Inferior parietal cortex (tissue), 1 donor: ENCODE results near the gene ITPR3.

Experiments
- DNase-seq: peaks from one replicate; pipeline ENCODE4 v3.0.0-alpha.2; 2016; ENCODE audit errors: extremely low spot score

The ITPR3 gene

GRCh38 chr6:33686981-33687975 lies 66.2 kb downstream of the ITPR3 start:
- DNase-seq = no peak

DNA sequence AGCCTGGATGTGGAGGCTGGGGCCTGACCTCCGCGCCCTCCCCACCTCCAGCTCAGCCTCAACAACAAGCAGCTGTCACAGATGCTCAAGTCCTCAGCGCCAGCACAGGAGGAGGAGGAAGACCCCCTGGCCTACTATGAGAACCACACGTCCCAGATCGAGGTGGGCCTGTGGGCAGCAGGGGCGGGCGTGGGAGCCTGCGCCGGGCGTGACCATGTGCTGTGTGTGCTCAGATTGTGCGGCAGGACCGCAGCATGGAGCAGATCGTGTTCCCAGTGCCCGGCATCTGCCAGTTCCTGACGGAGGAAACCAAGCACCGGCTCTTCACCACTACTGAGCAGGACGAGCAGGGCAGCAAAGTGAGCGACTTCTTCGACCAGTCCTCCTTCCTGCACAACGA lies 66.9 kb downstream of the ITPR3 start:
- DNase-seq = no peak

DNA sequence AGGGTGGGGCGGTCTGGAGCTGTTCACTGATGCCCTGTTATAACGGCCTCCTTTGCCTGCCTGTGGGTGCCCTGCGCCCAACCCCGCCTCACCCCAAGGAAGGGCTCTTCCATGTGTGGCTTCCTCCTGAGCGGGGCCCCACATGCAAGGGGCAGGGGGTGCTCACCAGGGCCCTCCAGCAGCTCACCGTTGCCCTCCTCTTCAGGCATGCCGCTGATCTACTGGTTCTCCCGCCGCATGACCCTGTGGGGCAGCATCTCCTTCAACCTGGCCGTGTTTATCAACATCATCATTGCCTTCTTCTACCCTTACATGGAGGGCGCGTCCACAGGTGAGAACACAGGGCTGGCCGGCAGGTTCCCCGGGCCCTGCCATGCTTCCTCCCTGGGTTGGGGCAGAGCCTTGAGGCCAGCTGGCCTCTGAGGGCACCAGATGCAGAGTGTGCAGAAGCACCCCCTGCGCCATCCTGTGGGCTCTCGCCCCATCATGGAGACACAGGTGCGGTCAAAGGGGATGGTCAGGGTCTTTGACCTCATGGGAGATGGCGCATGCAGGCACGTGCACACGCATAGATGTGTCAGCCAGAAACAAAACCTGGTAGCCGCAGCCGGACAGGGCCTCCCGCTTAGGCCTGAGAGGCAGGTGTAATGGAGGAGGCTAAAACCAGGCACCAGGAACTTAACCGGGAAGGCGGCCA lies 67.5 kb downstream of the ITPR3 start:
- DNase-seq = no peak

DNA sequence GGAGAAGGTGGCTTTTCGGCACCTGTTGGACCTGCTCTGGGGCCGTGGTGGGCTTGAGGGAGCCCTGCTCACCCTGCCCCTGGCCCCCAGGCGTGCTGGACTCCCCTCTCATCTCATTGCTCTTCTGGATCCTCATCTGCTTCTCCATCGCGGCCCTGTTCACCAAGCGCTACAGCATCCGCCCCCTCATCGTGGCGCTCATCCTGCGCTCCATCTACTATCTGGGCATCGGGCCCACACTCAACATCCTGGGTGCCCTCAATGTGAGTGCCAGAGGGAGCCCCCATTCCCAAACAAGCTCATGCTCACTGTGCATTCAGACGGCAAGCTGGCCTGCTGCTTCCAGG lies 68.0 kb downstream of the ITPR3 start:
- no peak for DNase-seq

- no peak for DNase-seq
Measured at GRCh38 chr6:33689879-33690278, 68.8 kb downstream of the ITPR3 start.

DNA sequence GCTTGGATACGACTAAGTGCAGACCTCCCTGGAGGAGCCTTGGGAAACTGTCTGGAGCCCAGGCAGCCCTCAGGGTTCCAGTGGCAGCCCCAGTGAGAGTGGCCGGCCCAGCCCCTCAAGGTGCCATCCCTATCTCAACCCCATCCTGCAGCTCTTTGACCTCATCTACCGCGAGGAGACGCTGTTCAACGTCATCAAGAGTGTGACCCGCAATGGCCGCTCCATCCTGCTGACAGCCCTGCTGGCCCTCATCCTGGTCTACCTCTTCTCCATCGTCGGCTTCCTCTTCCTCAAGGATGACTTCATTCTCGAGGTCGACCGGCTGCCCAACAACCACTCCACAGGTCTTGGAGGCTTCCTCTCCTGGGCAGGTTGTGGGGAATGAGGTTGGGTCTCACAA lies 69.6 kb downstream of the ITPR3 start:
- DNase-seq = no peak

- no peak for DNase-seq
Measured at GRCh38 chr6:33691456-33692077, 70.4 kb downstream of the ITPR3 start.

DNA sequence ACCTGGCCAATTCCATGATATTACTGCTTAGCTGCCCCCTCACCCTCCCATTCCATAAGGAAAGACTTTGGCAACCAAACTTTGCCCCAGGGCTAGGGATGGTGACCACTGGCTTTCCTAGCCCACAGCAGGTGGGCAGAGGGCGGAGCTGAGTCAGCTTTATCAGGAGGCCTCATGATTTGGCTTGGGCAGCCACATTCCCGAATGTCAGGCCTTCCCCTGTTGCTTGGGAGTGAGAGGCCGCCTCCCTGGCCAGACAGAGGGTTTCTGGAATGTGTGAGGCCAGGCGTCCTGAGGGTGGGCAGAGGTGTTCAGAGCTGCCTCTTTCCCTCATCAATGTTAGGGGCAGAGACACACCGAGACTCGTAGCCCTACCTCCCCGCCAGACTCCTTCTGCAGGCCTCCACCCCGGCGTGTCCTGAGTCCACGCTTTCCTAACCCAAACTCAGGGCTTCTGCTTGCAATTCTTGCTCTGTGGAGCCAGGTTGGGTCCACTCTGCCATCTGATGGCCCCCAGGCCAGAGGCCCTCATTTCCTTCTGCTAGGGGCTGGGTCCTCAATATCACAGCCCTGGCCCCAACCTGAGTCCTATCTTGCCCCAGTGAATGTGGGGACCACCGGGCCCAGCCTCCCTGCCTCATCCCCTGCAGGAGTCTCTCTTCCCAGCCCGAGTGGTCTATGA lies 71.1 kb downstream of the ITPR3 start:
- DNase-seq = no peak

GRCh38 chr6:33692760-33693158 lies 71.6 kb downstream of the ITPR3 start:
- DNase-seq = no peak

DNA sequence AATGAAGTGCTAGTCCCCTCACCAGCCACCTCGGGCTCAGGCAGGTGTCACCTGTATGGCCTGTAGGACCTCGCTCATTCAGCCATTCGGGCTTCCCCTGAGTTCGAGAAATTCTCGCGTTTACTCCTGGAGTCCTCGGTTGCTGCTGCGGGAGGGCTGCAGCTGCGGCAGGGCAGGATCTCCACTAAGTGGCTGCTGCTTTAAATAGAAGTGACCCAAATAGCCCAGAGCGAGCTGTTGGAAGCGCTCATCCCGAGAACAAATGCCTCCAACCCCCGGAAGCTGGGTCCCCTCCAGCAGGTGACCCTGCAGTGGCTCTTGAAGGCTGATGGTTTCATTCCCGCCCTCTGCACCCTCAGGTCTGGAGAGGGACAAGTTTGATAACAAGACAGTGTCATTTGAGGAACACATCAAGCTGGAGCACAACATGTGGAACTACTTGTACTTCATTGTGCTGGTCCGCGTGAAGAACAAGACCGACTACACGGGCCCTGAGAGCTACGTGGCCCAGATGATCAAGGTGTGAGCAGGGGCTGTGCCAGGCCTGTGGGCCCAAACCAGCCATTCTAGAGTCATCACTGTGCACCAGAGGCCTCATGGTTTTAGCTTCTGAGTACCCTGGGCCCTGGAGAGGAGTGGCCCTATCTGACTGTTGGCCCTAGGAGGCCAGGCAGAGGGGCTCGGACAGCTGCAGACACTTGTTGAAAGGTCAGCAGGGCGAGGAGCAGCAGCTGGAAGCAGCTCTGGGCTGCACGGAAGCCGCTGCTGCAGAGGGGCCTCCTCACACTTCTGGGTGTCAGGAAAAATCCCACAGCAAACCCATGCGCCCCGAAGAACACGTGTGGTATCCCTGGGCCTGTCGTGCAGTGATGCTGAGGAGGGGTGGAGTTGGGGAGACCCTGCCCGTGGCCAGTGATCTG lies 72.3 kb downstream of the ITPR3 start:
- DNase-seq = no peak

GRCh38 chr6:33694401-33694931 lies 73.3 kb downstream of the ITPR3 start:
- DNase-seq = no peak

GRCh38 chr6:33694977-33695376 lies 73.9 kb downstream of the ITPR3 start:
- DNase-seq = no peak

GRCh38 chr6:33695451-33695887 lies 74.3 kb downstream of the ITPR3 start:
- DNase-seq = no peak

DNA sequence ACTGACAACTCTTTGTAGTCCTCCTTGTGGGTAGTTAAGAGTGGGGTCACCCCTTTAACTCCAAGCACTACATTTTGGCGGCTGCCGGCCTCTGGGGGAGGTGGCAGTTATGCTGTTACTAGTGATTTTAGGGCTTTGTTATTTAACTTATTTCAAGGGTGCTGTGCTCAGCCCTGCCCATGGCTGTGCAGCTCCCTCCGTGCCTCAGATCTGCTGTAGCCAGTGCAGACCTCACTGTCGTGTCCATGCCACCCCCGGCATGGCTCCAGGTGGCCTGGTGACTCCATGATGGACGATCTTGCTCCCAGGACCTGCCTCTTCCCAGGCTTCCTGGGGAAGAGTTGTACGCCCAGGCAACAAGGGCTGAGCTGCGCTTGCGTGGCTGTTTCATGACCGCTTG lies 75.0 kb downstream of the ITPR3 start:
- no peak for DNase-seq

- no peak for DNase-seq
Measured at GRCh38 chr6:33696548-33697518, 75.7 kb downstream of the ITPR3 start.

DNA sequence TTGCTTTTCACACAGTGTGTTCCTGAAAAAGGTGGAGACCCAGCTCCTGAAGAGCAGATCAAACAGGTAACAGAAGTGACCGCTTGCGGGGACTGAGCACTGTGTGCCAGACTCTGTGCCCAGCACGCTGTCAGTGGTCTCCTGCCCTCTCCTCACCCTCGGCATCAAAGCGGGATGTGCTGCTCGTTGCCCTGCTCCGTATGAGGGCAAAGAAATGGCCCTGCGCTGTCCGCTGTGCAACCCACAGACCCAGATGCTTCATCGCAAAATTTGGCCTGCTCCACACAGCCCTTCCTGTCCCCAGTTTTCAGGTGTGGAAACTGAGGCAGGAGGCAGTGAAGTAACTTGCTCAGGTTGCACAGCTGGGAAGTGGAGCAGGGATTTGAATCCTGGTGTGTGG lies 76.7 kb downstream of the ITPR3 start:
- DNase-seq = no peak

GRCh38 chr6:33698494-33698893 lies 77.4 kb downstream of the ITPR3 start:
- DNase-seq = no peak

DNA sequence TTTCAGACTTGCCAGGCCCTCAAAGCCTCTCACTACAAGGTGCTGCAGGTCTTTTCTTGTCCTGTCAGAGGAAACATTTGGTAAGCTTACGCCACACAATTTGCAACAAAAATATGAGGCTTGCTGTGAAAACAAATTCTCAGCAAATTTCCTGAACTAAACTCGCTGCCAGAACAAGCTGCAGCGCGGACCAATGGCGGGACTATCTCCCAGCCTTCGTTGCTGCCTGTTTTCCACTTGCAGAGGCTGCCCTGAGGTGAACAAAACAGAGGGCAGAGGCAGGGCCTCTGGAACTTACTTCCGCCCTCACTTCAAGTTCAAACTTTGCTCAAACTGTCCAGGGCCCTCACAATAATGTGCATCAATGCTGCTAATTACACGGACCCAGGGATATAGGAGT lies 78.0 kb downstream of the ITPR3 start:
- no peak for DNase-seq

GRCh38 chr6:33699739-33700138 lies 78.6 kb downstream of the ITPR3 start:
- no peak for DNase-seq
